Measurements from ENCODE around the gene FAM229A. TPM values are rescaled to one million over a fixed set of nuclear protein-coding genes. Genes with fewer than 3 reads are reported as not detected.
A peak's percentile ranks its signal among the peaks of the same experiment; 100 is the strongest.

FAM229A gene
- total RNA-seq, 1 donor from 2014 or later, result 1.0 TPM

- Histone ChIP-seq H3K9me3 (ENCODE audit: control insufficient read depth in 3 of 3, low read length in 3 of 3) (no peaks in the 10 kb centered on the region), H3K9ac (ENCODE audit: low read depth in 1 of 3, low read length in 3 of 3) (no peak overlapping the region), H3K27me3 (ENCODE audit: control insufficient read depth in 3 of 3, insufficient read depth in 3 of 3, low read length in 3 of 3) (peaks cover 0 to 4% (median 0%) of the 10 kb centered on the region in 3 donors), H3K4me1 (ENCODE audit: control insufficient read depth in 3 of 3, insufficient read depth in 3 of 3, low read length in 3 of 3) (peaks cover 13 to 26% (median 19%) of the 10 kb centered on the region in 3 donors), H3K4me3 (ENCODE audit: low read length in 3 of 3) (no peak overlapping the region), H3K36me3 (ENCODE audit: control insufficient read depth in 3 of 3, insufficient read depth in 3 of 3, low read length in 3 of 3) (peaks cover 28 to 40% (median 39%) of the 10 kb centered on the region in 3 donors), H3K27ac (ENCODE audit: low read depth, low read length) (no peak overlapping the region)
Observed at GRCh38 chr1:32333251-32333963, 28.9 kb downstream of the FAM229A start.

DNA sequence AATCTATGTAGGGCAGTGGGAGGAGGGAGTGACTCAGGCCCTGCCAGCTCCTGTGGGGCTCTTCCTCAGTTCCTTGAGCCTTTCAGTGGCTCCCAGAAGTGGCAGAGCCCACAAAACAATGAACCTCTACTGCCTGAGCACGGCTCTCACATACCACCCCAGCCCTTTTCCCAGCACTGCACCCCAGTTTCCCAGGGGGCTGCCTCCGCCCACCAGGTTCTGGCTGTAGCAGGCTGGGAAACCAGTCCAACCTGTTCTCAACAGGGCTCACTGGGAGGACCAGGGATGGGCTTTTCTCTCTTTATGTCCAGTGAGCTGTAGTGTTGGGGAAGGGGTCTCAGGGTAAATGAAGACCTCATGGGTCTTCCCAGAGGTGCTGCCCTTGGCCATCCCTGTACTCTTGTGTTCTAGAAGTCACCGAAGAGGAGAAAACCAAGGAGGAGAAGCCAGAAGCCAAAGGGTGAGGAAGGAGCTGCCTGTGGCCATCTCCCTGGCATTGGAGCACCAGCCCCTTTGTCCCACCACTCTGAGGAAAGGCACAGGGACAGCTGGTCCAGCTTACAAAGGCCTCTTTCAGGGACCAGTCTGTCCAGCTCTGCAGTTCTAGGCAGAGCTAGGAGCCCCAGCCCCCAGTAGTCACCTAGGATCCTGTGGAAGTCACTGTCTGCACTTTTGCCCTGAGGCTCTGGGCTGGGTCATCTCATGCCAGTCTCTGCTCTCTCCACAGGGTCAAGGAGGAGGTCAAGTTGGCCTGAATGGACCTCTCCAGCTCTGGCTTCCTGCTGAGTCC, 29.8 kb downstream of the FAM229A start:
- Histone ChIP-seq H3K9ac (ENCODE audit: low read depth in 1 of 3, low read length in 3 of 3) (no peak overlapping the region), H3K27ac (ENCODE audit: low read depth, low read length) (no peak overlapping the region), H3K4me3 (ENCODE audit: low read length in 3 of 3) (no peak overlapping the region), H3K27me3 (ENCODE audit: control insufficient read depth in 3 of 3, insufficient read depth in 3 of 3, low read length in 3 of 3) (peaks cover 0 to 4% (median 0%) of the 10 kb centered on the region in 3 donors), H3K4me1 (ENCODE audit: control insufficient read depth in 3 of 3, insufficient read depth in 3 of 3, low read length in 3 of 3) (peaks cover 7 to 17% (median 16%) of the 10 kb centered on the region in 3 donors), H3K9me3 (ENCODE audit: control insufficient read depth in 3 of 3, low read length in 3 of 3) (no peaks in the 10 kb centered on the region), H3K36me3 (ENCODE audit: control insufficient read depth in 3 of 3, insufficient read depth in 3 of 3, low read length in 3 of 3) (peaks cover 35 to 49% (median 44%) of the 10 kb centered on the region in 3 donors)

- Histone ChIP-seq H3K9me3 (ENCODE audit: control insufficient read depth in 3 of 3, low read length in 3 of 3) (no peaks in the 10 kb centered on the region), H3K36me3 (ENCODE audit: control insufficient read depth in 3 of 3, insufficient read depth in 3 of 3, low read length in 3 of 3) (peaks cover 43 to 57% (median 51%) of the 10 kb centered on the region in 3 donors), H3K27me3 (ENCODE audit: control insufficient read depth in 3 of 3, insufficient read depth in 3 of 3, low read length in 3 of 3) (peaks cover 0 to 4% (median 0%) of the 10 kb centered on the region in 3 donors), H3K4me3 (ENCODE audit: low read length in 3 of 3) (no peak overlapping the region), H3K9ac (ENCODE audit: low read depth in 1 of 3, low read length in 3 of 3) (no peak overlapping the region), H3K27ac (ENCODE audit: low read depth, low read length) (no peak overlapping the region), H3K4me1 (ENCODE audit: control insufficient read depth in 3 of 3, insufficient read depth in 3 of 3, low read length in 3 of 3) (peaks cover 7 to 12% (median 10%) of the 10 kb centered on the region in 3 donors)
Observed at GRCh38 chr1:32331549-32331948, 30.7 kb downstream of the FAM229A start.

DNA sequence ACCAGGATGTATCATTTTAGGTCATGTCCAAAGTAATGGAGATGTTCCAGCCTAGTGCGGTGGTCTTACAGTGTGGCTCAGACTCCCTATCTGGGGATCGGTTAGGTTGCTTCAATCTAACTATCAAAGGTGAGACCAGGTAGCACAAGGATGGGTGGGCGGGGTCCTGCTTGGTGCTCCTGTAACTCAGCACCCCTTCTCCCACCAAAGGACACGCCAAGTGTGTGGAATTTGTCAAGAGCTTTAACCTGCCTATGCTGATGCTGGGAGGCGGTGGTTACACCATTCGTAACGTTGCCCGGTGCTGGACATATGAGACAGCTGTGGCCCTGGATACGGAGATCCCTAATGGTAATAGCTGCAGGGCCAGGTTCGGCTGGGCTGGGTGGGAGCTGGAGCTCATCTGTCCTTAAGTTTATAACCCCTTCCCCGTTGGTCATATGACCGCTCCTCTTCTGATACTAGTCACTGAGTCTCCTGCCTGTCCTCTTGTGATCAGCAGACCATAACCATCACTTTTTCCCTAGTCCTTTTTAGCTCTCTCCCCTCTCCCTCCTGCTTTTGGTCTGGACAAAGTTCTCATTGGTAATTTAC, 31.6 kb downstream of the FAM229A start:
- peaks cover 43 to 57% (median 51%) of the 10 kb centered on the region in 3 donors for H3K36me3 ChIP-seq (ENCODE audit: control insufficient read depth in 3 of 3, insufficient read depth in 3 of 3, low read length in 3 of 3)
- no peaks in the 10 kb centered on the region for H3K9me3 ChIP-seq (ENCODE audit: control insufficient read depth in 3 of 3, low read length in 3 of 3)
- H3K27me3 ChIP-seq (ENCODE audit: control insufficient read depth in 3 of 3, insufficient read depth in 3 of 3, low read length in 3 of 3), result peaks cover 0 to 4% (median 0%) of the 10 kb centered on the region in 3 donors
- no peak overlapping the region for H3K9ac ChIP-seq (ENCODE audit: low read depth in 1 of 3, low read length in 3 of 3)
- H3K4me3 ChIP-seq (ENCODE audit: low read length in 3 of 3), result no peak overlapping the region
- H3K4me1 ChIP-seq (ENCODE audit: control insufficient read depth in 3 of 3, insufficient read depth in 3 of 3, low read length in 3 of 3), result peaks cover 7 to 9% (median 8%) of the 10 kb centered on the region in 3 donors
- H3K27ac ChIP-seq (ENCODE audit: low read depth, low read length), result no peak overlapping the region

GRCh38 chr1:32329931-32330466, 32.3 kb downstream of the FAM229A start:
- Histone ChIP-seq H3K4me3 (ENCODE audit: low read length in 3 of 3) (no peak overlapping the region), H3K9ac (ENCODE audit: low read depth in 1 of 3, low read length in 3 of 3) (no peak overlapping the region), H3K27ac (ENCODE audit: low read depth, low read length) (no peak overlapping the region), H3K27me3 (ENCODE audit: control insufficient read depth in 3 of 3, insufficient read depth in 3 of 3, low read length in 3 of 3) (peaks cover 0 to 4% (median 0%) of the 10 kb centered on the region in 3 donors), H3K4me1 (ENCODE audit: control insufficient read depth in 3 of 3, insufficient read depth in 3 of 3, low read length in 3 of 3) (peaks cover 4 to 7% (median 6%) of the 10 kb centered on the region in 3 donors), H3K36me3 (ENCODE audit: control insufficient read depth in 3 of 3, insufficient read depth in 3 of 3, low read length in 3 of 3) (peaks cover 43 to 57% (median 51%) of the 10 kb centered on the region in 3 donors), H3K9me3 (ENCODE audit: control insufficient read depth in 3 of 3, low read length in 3 of 3) (no peaks in the 10 kb centered on the region)

DNA sequence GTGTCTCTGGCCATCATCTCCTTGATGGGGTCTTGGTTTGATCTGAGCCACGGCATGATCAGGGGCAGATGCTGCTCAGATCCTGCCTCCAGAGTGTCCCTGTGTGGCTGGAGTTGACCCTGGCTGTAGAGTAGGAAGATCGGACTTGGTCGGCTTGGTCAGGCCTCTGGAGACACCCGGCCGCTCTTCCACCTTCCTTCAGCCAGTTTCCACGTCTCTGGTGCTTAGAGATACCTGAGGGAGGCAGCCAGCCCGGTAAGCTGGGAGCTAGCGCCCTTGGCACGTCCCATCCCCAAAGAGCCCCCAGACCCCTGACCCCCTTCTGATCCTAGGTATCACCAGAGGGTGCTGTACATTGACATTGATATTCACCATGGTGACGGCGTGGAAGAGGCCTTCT, 35.1 kb downstream of the FAM229A start:
- peaks cover 40 to 50% (median 45%) of the 10 kb centered on the region in 3 donors for H3K36me3 ChIP-seq (ENCODE audit: control insufficient read depth in 3 of 3, insufficient read depth in 3 of 3, low read length in 3 of 3)
- H3K4me3 ChIP-seq (ENCODE audit: low read length in 3 of 3), result no peak overlapping the region
- no peaks in the 10 kb centered on the region for H3K4me1 ChIP-seq (ENCODE audit: control insufficient read depth in 3 of 3, insufficient read depth in 3 of 3, low read length in 3 of 3)
- no peaks in the 10 kb centered on the region for H3K9me3 ChIP-seq (ENCODE audit: control insufficient read depth in 3 of 3, low read length in 3 of 3)
- H3K9ac ChIP-seq (ENCODE audit: low read depth in 1 of 3, low read length in 3 of 3), result no peak overlapping the region
- no peak overlapping the region for H3K27ac ChIP-seq (ENCODE audit: low read depth, low read length)
- no peaks in the 10 kb centered on the region for H3K27me3 ChIP-seq (ENCODE audit: control insufficient read depth in 3 of 3, insufficient read depth in 3 of 3, low read length in 3 of 3)

DNA sequence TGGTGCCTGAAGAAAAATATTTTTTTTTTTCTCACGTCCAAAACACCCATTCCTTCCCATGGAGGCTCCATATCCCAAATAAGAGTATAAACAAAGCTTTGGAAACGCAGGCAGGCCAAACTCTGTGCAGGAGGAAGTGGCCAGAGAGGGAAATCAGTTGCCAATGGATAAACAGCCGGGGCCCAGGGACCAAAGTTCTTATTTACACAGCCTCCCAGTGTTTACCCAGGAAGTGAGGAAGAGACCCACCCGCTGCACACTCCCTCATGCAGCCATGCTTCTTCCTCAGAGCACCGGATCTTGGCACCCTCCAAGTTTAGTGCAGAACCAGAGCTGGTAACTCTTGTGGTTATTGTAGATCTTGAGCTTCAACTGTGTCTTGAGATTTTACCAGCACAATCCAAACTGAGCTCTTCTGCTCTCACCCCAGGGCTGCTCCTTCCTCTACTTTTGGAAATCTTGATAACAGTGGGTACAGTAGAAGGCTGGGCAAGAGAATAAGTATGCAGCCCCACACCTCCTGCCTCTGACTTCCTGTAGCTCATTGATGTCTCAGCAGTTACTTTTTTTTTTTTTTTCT, 40.5 kb downstream of the FAM229A start:
- Histone ChIP-seq H3K36me3 (ENCODE audit: control insufficient read depth in 3 of 3, insufficient read depth in 3 of 3, low read length in 3 of 3) (peaks cover 7 to 13% (median 12%) of the 10 kb centered on the region in 3 donors), H3K27ac (ENCODE audit: low read depth, low read length) (no peak overlapping the region), H3K4me3 (ENCODE audit: low read length in 3 of 3) (no peak overlapping the region)

GRCh38 chr1:32318127-32318869, 44.0 kb downstream of the FAM229A start:
- H3K4me3 ChIP-seq (ENCODE audit: low read length in 3 of 3), result no peak overlapping the region
- H3K36me3 ChIP-seq (ENCODE audit: control insufficient read depth in 3 of 3, insufficient read depth in 3 of 3, low read length in 3 of 3), result peaks cover 4 to 12% (median 11%) of the 10 kb centered on the region in 3 donors
- H3K27ac ChIP-seq (ENCODE audit: low read depth, low read length), result no peak overlapping the region
- no peaks in the 10 kb centered on the region for H3K4me1 ChIP-seq (ENCODE audit: control insufficient read depth in 3 of 3, insufficient read depth in 3 of 3, low read length in 3 of 3)
- H3K27me3 ChIP-seq (ENCODE audit: control insufficient read depth in 3 of 3, insufficient read depth in 3 of 3, low read length in 3 of 3), result no peaks in the 10 kb centered on the region
- no peak overlapping the region for H3K9ac ChIP-seq (ENCODE audit: low read depth in 1 of 3, low read length in 3 of 3)
- no peaks in the 10 kb centered on the region for H3K9me3 ChIP-seq (ENCODE audit: control insufficient read depth in 3 of 3, low read length in 3 of 3)

More for the DNA sequence above, 40.5 kb downstream of the FAM229A start:
- no peaks in the 10 kb centered on the region for H3K27me3 ChIP-seq (ENCODE audit: control insufficient read depth in 3 of 3, insufficient read depth in 3 of 3, low read length in 3 of 3)
- H3K9ac ChIP-seq (ENCODE audit: low read depth in 1 of 3, low read length in 3 of 3), result no peak overlapping the region
- no peaks in the 10 kb centered on the region for H3K9me3 ChIP-seq (ENCODE audit: control insufficient read depth in 3 of 3, low read length in 3 of 3)
- H3K4me1 ChIP-seq (ENCODE audit: control insufficient read depth in 3 of 3, insufficient read depth in 3 of 3, low read length in 3 of 3), result no peaks in the 10 kb centered on the region

DNA sequence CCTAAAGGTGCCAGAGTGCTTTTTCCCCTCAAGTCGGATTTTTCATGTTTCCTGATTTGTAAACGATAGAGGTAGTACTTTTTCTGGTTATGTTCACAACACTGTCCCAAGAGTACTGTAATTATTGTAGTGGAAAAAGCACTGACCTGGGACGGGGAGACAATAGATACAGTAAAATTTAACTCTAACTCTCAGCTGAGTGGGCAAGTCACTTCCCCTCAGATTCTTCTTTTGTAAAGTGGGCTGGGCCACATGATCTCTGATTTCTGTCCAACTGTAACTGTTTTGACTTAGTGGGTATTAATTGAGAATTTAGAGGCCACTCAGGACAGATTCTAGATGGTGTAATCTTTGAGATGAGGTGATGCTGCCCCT, 45.4 kb downstream of the FAM229A start:
- Histone ChIP-seq H3K27ac (ENCODE audit: low read depth, low read length) (no peak overlapping the region), H3K9ac (ENCODE audit: low read depth in 1 of 3, low read length in 3 of 3) (peak overlapping the region in 1 of 3 donors; percentile 19), H3K9me3 (ENCODE audit: control insufficient read depth in 3 of 3, low read length in 3 of 3) (no peaks in the 10 kb centered on the region), H3K27me3 (ENCODE audit: control insufficient read depth in 3 of 3, insufficient read depth in 3 of 3, low read length in 3 of 3) (no peaks in the 10 kb centered on the region), H3K4me1 (ENCODE audit: control insufficient read depth in 3 of 3, insufficient read depth in 3 of 3, low read length in 3 of 3) (no peaks in the 10 kb centered on the region), H3K36me3 (ENCODE audit: control insufficient read depth in 3 of 3, insufficient read depth in 3 of 3, low read length in 3 of 3) (peaks cover 4 to 11% (median 9%) of the 10 kb centered on the region in 3 donors), H3K4me3 (ENCODE audit: low read length in 3 of 3) (no peak overlapping the region)
